Progenitor cell of endocrine pancreas (in vitro differentiated cells): ENCODE data around the gene MAML2. TPM values are rescaled to one million over a fixed set of nuclear protein-coding genes. Genes with fewer than 3 reads are reported as not detected.

ENCODE experiments used
- DNase-seq: peaks from one replicate; pipeline ENCODE4 v3.0.0; 2021; ENCODE audit warnings: low spot score; ENCODE audit not compliant: unreplicated experiment
- H3K27ac Mint-ChIP-seq: 2 replicates; pipeline ENCODE4 v1.8.0; 2021; ENCODE audit warnings: mild to moderate bottlenecking, moderate library complexity, mixed read lengths
- H3K27me3 Mint-ChIP-seq: 2 replicates; pipeline ENCODE4 v1.8.0; 2021; ENCODE audit warnings: mixed read lengths
- H3K36me3 Mint-ChIP-seq: 2 replicates; pipeline ENCODE4 v1.8.0; 2022; ENCODE audit warnings: mixed read lengths; ENCODE audit not compliant: insufficient read depth
- H3K4me1 Mint-ChIP-seq: 2 replicates; pipeline ENCODE4 v1.8.0; 2021; ENCODE audit warnings: low read depth, mixed read lengths
- H3K4me3 Mint-ChIP-seq: 2 replicates; pipeline ENCODE4 v1.8.0; 2021; ENCODE audit warnings: low read depth, mild to moderate bottlenecking, moderate library complexity, mixed read lengths
- H3K9me3 Mint-ChIP-seq: 2 replicates; pipeline ENCODE4 v1.8.0; 2021; ENCODE audit warnings: low read depth, mixed read lengths
- CTCF ChIP-seq: fragments of 200-600 bp; sonication (generic); IDR thresholded peaks from one replicate; pipeline ENCODE4 v1.5.0; 2021; ENCODE audit warnings: antibody characterized with exemption, mild to moderate bottlenecking; ENCODE audit not compliant: unreplicated experiment
- total RNA-seq: library from RNA; stranded (reverse); gene quantifications from 2 replicates; pipeline ENCODE4 v1.2.1, GENCODE V29; 2021

MAML2 gene
- total RNA-seq, 1 donor from 2014 or later: 17.6 TPM

- Mint-ChIP-seq H3K9me3 (no peaks in the 10 kb centered on the region), H3K4me3 (no peak overlapping the region), H3K4me1 (peaks cover 14% of the 10 kb centered on the region), H3K27ac (no peak overlapping the region), H3K36me3 (no peaks in the 10 kb centered on the region), H3K27me3 (no peaks in the 10 kb centered on the region)
- DNase-seq: no peak
- no peak for TF ChIP-seq CTCF
Observed at GRCh38 chr11:96127596-96127959, 215.4 kb downstream of the MAML2 start.

GRCh38 chr11:96126917-96127595, 215.9 kb downstream of the MAML2 start:
- Mint-ChIP-seq H3K27ac (no peak overlapping the region), H3K36me3 (no peaks in the 10 kb centered on the region), H3K27me3 (no peaks in the 10 kb centered on the region), H3K4me3 (no peak overlapping the region), H3K4me1 (peaks cover 17% of the 10 kb centered on the region), H3K9me3 (no peaks in the 10 kb centered on the region)
- no peak for DNase-seq
- TF ChIP-seq CTCF: no peak

GRCh38 chr11:96125400-96125799, 217.6 kb downstream of the MAML2 start:
- no peak overlapping the region for H3K27ac Mint-ChIP-seq
- H3K9me3 Mint-ChIP-seq: no peaks in the 10 kb centered on the region
- H3K36me3 Mint-ChIP-seq: no peaks in the 10 kb centered on the region
- H3K27me3 Mint-ChIP-seq: no peaks in the 10 kb centered on the region
- DNase-seq: no peak
- H3K4me3 Mint-ChIP-seq: no peak overlapping the region
- peaks cover 17% of the 10 kb centered on the region for H3K4me1 Mint-ChIP-seq
- no peak for TF ChIP-seq CTCF

GRCh38 chr11:96124155-96124554, 218.8 kb downstream of the MAML2 start:
- H3K27me3 Mint-ChIP-seq: no peaks in the 10 kb centered on the region
- no peaks in the 10 kb centered on the region for H3K9me3 Mint-ChIP-seq
- no peak for TF ChIP-seq CTCF
- no peaks in the 10 kb centered on the region for H3K36me3 Mint-ChIP-seq
- H3K27ac Mint-ChIP-seq: no peak overlapping the region
- H3K4me1 Mint-ChIP-seq: peaks cover 17% of the 10 kb centered on the region
- DNase-seq: no peak
- H3K4me3 Mint-ChIP-seq: no peak overlapping the region

- H3K4me3 Mint-ChIP-seq: no peak overlapping the region
- H3K4me1 Mint-ChIP-seq: peaks cover 17% of the 10 kb centered on the region
- no peaks in the 10 kb centered on the region for H3K27me3 Mint-ChIP-seq
- H3K9me3 Mint-ChIP-seq: no peaks in the 10 kb centered on the region
- H3K27ac Mint-ChIP-seq: no peak overlapping the region
- DNase-seq: no peak
- no peaks in the 10 kb centered on the region for H3K36me3 Mint-ChIP-seq
- TF ChIP-seq CTCF: no peak
Observed at GRCh38 chr11:96123301-96123700, 219.7 kb downstream of the MAML2 start.
